ENCODE measurements around the gene NOC4L. TPM values are rescaled to one million over a fixed set of nuclear protein-coding genes. Genes with fewer than 3 reads are reported as not detected.
A peak's percentile ranks its signal among the peaks of the same experiment; 100 is the strongest.

Gene NOC4L
- polyA plus RNA-seq, 3 donors = 7.3 to 18.0 (median 17.9) TPM

GRCh38 chr12:132150780-132151144, 6.5 kb downstream of the NOC4L start:
- no peak for DNase-seq
- peaks cover 0 to 5% (median 0%) of the 10 kb centered on the region in 7 donors for H3K9me3 Mint-ChIP-seq
- intact Hi-C loops (cut with micrococcal nuclease) = loop anchor here in 1 of 2 donors (5.0 kb wide), 1 partner anchor 467 kb away; the partner anchor contains the start of gene P2RX2

GRCh38 chr12:132151145-132151765, 7.0 kb downstream of the NOC4L start:
- intact Hi-C loops (cut with micrococcal nuclease) = loop anchor here in 1 of 2 donors (5.0 kb wide), 1 partner anchor 466 kb away; the partner anchor contains the start of gene P2RX2

More at GRCh38 chr12:132150780-132151144, 6.5 kb downstream of the NOC4L start:
- 94% methylated on average over 4 of the region's 6 CpGs for WGBS (ENCODE audit: insufficient coverage)
- no peaks in the 10 kb centered on the region for H3K9me3 ChIP-seq (replicated peaks in 1 of 2; ENCODE audit: control insufficient read depth in 1 of 2, insufficient read depth in 1 of 2, low read length in 2 of 2)
- H2AFZ ChIP-seq (ENCODE audit: insufficient read depth, low read depth, low read length, poor library complexity, severe bottlenecking) = no peak overlapping the region
- no peaks in the 10 kb centered on the region for H4K20me1 ChIP-seq (ENCODE audit: insufficient read depth, low read length)
- peak overlapping the region in 1 of 7 donors; percentile 74 for H3K27ac Mint-ChIP-seq
- peaks cover 7% of the 10 kb centered on the region for H3K4me1 Mint-ChIP-seq
- H3K4me1 ChIP-seq (ENCODE audit: control insufficient read depth in 1 of 2, insufficient read depth in 2 of 2, low read length in 2 of 2) = peaks cover 4 to 7% of the 10 kb centered on the region in 2 donors
- H3K4me3 Mint-ChIP-seq = no peak overlapping the region
- H3K9ac ChIP-seq (ENCODE audit: insufficient read depth, low read length, poor library complexity, severe bottlenecking) = no peak overlapping the region
- H3K27ac ChIP-seq (ENCODE audit: low read depth in 1 of 2, low read length in 2 of 2) = no peak overlapping the region
- peaks cover 0 to 5% (median 0%) of the 10 kb centered on the region in 3 donors for H3K27me3 Mint-ChIP-seq (ENCODE audit: low read depth in 3 of 3)
- peaks cover 6% of the 10 kb centered on the region for H3K79me2 ChIP-seq (ENCODE audit: insufficient read depth, low read length)
- H3K4me2 ChIP-seq (replicated peaks; ENCODE audit: extremely low read depth, low read length, poor library complexity, severe bottlenecking) = no peak overlapping the region
- H3K36me3 Mint-ChIP-seq = peaks cover 11 to 40% of the 10 kb centered on the region in 2 donors
- H3K4me3 ChIP-seq (replicated peaks in 1 of 3; ENCODE audit: low read depth in 2 of 3, low read length in 3 of 3) = no peak overlapping the region
- no peaks in the 10 kb centered on the region for H3K27me3 ChIP-seq (ENCODE audit: control insufficient read depth in 2 of 2, insufficient read depth in 2 of 2, low read length in 2 of 2)
- peaks cover 30 to 41% of the 10 kb centered on the region in 2 donors for H3K36me3 ChIP-seq (replicated peaks in 1 of 2; ENCODE audit: control insufficient read depth in 1 of 2, insufficient read depth in 2 of 2, low read length in 2 of 2)
- TF ChIP-seq CTCF (IDR thresholded peaks at IDR 0.05) = no peak

More at GRCh38 chr12:132151145-132151765, 7.0 kb downstream of the NOC4L start:
- Mint-ChIP-seq H3K4me1 (peaks cover 7% of the 10 kb centered on the region), H3K27ac (peak overlapping the region in 1 of 7 donors; percentile 74), H3K9me3 (peaks cover 0 to 5% (median 0%) of the 10 kb centered on the region in 7 donors), H3K27me3 (ENCODE audit: low read depth in 3 of 3) (peaks cover 0 to 5% (median 0%) of the 10 kb centered on the region in 3 donors), H3K36me3 (peaks cover 7 to 35% of the 10 kb centered on the region in 2 donors), H3K4me3 (no peak overlapping the region)
- DNase-seq = no peak
- WGBS (ENCODE audit: insufficient coverage) = 97% methylated on average over 31 of the region's 36 CpGs
- Histone ChIP-seq H3K4me1 (ENCODE audit: control insufficient read depth in 1 of 2, insufficient read depth in 2 of 2, low read length in 2 of 2) (peaks cover 4 to 7% of the 10 kb centered on the region in 2 donors), H3K27ac (ENCODE audit: low read depth in 1 of 2, low read length in 2 of 2) (no peak overlapping the region), H3K27me3 (ENCODE audit: control insufficient read depth in 2 of 2, insufficient read depth in 2 of 2, low read length in 2 of 2) (no peaks in the 10 kb centered on the region), H3K4me3 (replicated peaks in 1 of 3; ENCODE audit: low read depth in 2 of 3, low read length in 3 of 3) (no peak overlapping the region), H4K20me1 (ENCODE audit: insufficient read depth, low read length) (no peaks in the 10 kb centered on the region), H3K36me3 (replicated peaks in 1 of 2; ENCODE audit: control insufficient read depth in 1 of 2, insufficient read depth in 2 of 2, low read length in 2 of 2) (peaks cover 30 to 42% of the 10 kb centered on the region in 2 donors), H3K9me3 (replicated peaks in 1 of 2; ENCODE audit: control insufficient read depth in 1 of 2, insufficient read depth in 1 of 2, low read length in 2 of 2) (no peaks in the 10 kb centered on the region), H3K4me2 (replicated peaks; ENCODE audit: extremely low read depth, low read length, poor library complexity, severe bottlenecking) (no peak overlapping the region), H3K9ac (ENCODE audit: insufficient read depth, low read length, poor library complexity, severe bottlenecking) (no peak overlapping the region), H3K79me2 (ENCODE audit: insufficient read depth, low read length) (peaks cover 3% of the 10 kb centered on the region), H2AFZ (ENCODE audit: insufficient read depth, low read depth, low read length, poor library complexity, severe bottlenecking) (no peak overlapping the region)
- no peak for TF ChIP-seq CTCF (IDR thresholded peaks at IDR 0.05)

All from CD14-positive monocyte (primary cell).